Osteocyte (in vitro differentiated cells): ENCODE results near the gene DNAJA1. TPM values are rescaled to one million over a fixed set of nuclear protein-coding genes. Genes with fewer than 3 reads are reported as not detected.
"Not testable (repeated sequence)": the region's sequence is repeated elsewhere in the genome, so short reads cannot be mapped to it uniquely, and the experiment has no call there.

ENCODE experiments used
- DNase-seq: peaks from one replicate; pipeline ENCODE4 v3.0.0; 2021; ENCODE audit warnings: mixed read lengths; ENCODE audit not compliant: unreplicated experiment; ENCODE audit errors: extremely low spot score
- H3K27ac Mint-ChIP-seq: one replicate; pipeline ENCODE4 v1.8.0; 2021; ENCODE audit warnings: mild to moderate bottlenecking, mixed read lengths; ENCODE audit not compliant: unreplicated experiment
- H3K27me3 Mint-ChIP-seq: one replicate; pipeline ENCODE4 v1.8.0; 2021; ENCODE audit warnings: mixed read lengths; ENCODE audit not compliant: unreplicated experiment
- H3K36me3 Mint-ChIP-seq: one replicate; pipeline ENCODE4 v1.8.0; 2021; ENCODE audit warnings: mixed read lengths; ENCODE audit not compliant: unreplicated experiment
- H3K4me1 Mint-ChIP-seq: one replicate; pipeline ENCODE4 v1.8.0; 2021; ENCODE audit warnings: mixed read lengths; ENCODE audit not compliant: unreplicated experiment
- H3K4me3 Mint-ChIP-seq: one replicate; pipeline ENCODE4 v1.8.0; 2021; ENCODE audit warnings: mild to moderate bottlenecking, moderate library complexity, mixed read lengths; ENCODE audit not compliant: unreplicated experiment
- H3K9me3 Mint-ChIP-seq: one replicate; pipeline ENCODE4 v1.8.0; 2021; ENCODE audit warnings: mixed read lengths; ENCODE audit not compliant: unreplicated experiment
- total RNA-seq: library from RNA; stranded (reverse); gene quantifications from 2 replicates; pipeline ENCODE4 v1.2.1, GENCODE V29; 2021
- TF ChIP-seq, protein P1 (sequence below): fragments of 200-600 bp; sonication (generic); IDR thresholded peaks from 2 replicates; pipeline ENCODE4 v1.5.0; 2021; ENCODE audit warnings: antibody characterized with exemption, mild to moderate bottlenecking, moderate library complexity

DNAJA1 gene
- total RNA-seq, 1 donor from 2014 or later = 139 TPM

DNA sequence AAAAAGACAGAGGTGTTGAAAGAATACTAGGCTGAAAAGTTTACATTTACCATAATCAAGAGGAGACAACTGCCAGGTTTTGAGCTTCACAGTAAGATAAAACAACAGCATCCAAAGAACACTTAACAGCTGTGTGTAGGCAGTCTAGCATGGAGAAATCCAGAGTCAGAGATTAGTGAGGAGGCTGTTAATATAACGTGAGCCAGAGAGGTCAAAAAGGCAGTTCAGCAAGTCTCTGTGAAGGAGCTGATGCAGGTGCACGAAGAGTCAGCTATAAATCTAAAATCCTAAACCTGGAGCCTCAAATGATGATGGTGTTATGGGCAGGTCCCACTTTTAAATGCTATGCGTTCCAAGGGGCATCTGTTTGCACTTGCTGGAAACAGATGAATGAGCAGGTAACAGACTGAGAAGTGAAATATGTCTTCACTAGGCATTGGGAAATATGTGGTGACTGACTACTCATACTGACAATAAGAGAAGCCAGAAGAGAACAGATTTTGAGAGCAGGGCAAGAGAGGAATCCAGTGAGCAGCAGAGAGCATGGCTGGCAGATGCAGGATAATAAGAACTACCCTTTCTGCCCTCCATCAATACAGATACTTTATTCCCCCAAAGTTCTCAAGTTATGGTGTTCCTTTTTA is 32.4 kb upstream of the DNAJA1 start:
- TF ChIP-seq, protein P1, sequence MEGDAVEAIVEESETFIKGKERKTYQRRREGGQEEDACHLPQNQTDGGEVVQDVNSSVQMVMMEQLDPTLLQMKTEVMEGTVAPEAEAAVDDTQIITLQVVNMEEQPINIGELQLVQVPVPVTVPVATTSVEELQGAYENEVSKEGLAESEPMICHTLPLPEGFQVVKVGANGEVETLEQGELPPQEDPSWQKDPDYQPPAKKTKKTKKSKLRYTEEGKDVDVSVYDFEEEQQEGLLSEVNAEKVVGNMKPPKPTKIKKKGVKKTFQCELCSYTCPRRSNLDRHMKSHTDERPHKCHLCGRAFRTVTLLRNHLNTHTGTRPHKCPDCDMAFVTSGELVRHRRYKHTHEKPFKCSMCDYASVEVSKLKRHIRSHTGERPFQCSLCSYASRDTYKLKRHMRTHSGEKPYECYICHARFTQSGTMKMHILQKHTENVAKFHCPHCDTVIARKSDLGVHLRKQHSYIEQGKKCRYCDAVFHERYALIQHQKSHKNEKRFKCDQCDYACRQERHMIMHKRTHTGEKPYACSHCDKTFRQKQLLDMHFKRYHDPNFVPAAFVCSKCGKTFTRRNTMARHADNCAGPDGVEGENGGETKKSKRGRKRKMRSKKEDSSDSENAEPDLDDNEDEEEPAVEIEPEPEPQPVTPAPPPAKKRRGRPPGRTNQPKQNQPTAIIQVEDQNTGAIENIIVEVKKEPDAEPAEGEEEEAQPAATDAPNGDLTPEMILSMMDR = no peak
- H3K27me3 Mint-ChIP-seq = no peaks in the 10 kb centered on the region
- no peaks in the 10 kb centered on the region for H3K9me3 Mint-ChIP-seq
- DNase-seq = no peak
- H3K36me3 Mint-ChIP-seq = peaks cover 26% of the 10 kb centered on the region
- no peaks in the 10 kb centered on the region for H3K4me1 Mint-ChIP-seq
- H3K27ac Mint-ChIP-seq = no peak overlapping the region
- H3K4me3 Mint-ChIP-seq = no peak overlapping the region

DNA sequence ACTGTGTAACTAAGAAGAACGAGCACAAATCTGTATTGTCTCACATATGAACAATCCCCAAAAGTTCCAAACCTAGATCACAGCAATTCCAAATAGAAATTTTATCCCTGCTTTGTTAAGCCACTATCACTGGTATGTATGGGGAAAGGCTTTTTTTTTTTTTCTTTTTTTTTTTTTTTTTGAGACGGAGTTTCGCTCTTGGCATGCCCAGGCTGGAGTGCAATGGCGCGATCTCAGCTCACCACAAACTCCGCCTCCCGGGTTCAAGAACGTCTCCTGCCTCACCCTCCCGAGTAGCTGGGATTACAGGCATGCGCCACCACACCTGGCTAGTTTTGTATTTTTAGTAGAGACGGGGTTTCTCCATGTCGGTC is 24.4 kb upstream of the DNAJA1 start:
- H3K9me3 Mint-ChIP-seq, DNase-seq, H3K27me3 Mint-ChIP-seq: not testable (repeated sequence)
- Mint-ChIP-seq H3K36me3 (peaks cover 11% of the 10 kb centered on the region), H3K4me1 (peaks cover 25% of the 10 kb centered on the region), H3K27ac (peak overlapping the region; percentile 98), H3K4me3 (peak overlapping the region; percentile 95)

GRCh38 chr9:33005335-33005734 is 19.7 kb upstream of the DNAJA1 start:
- not testable (repeated sequence) for H3K4me3 Mint-ChIP-seq
- H3K4me1 Mint-ChIP-seq = peaks cover 10% of the 10 kb centered on the region

GRCh38 chr9:33007755-33008154 is 17.3 kb upstream of the DNAJA1 start:
- peaks cover under 1% of the 10 kb centered on the region for H3K4me1 Mint-ChIP-seq
- no peaks in the 10 kb centered on the region for H3K9me3 Mint-ChIP-seq
- H3K36me3 Mint-ChIP-seq = no peaks in the 10 kb centered on the region
- no peaks in the 10 kb centered on the region for H3K27me3 Mint-ChIP-seq
- no peak overlapping the region for H3K4me3 Mint-ChIP-seq
- TF ChIP-seq, protein P1 = no peak
- no peak for DNase-seq
- H3K27ac Mint-ChIP-seq = no peak overlapping the region

More at GRCh38 chr9:33005335-33005734, 19.7 kb upstream of the DNAJA1 start:
- not testable (repeated sequence) for H3K27ac Mint-ChIP-seq, H3K27me3 Mint-ChIP-seq, H3K9me3 Mint-ChIP-seq, H3K36me3 Mint-ChIP-seq, DNase-seq

DNA sequence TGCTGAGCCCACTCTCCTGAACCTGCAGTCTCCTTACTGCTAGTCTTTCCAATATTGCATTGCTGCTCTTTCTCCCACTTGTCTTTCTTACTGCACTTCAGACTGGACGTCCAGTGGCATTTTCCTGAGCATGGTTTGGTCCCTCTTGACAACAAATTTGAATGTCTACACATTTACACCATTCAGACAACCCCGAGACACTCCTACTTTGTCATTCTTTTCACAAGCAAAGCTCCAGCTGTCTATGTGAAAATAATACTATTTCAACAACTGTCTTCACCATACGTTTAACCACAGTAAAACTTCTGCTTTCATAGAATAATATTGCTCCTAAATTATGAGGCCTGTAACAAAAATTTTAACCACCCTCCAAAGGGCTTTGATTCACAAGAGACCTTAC is 13.2 kb upstream of the DNAJA1 start:
- TF ChIP-seq, protein P1 = no peak
- Mint-ChIP-seq H3K4me3 (no peak overlapping the region), H3K27ac (no peak overlapping the region), H3K27me3 (no peaks in the 10 kb centered on the region), H3K4me1 (no peaks in the 10 kb centered on the region), H3K36me3 (no peaks in the 10 kb centered on the region), H3K9me3 (no peaks in the 10 kb centered on the region)
- DNase-seq = no peak

- no peak for DNase-seq
- no peaks in the 10 kb centered on the region for H3K9me3 Mint-ChIP-seq
- TF ChIP-seq, protein P1 = no peak
- H3K36me3 Mint-ChIP-seq = no peaks in the 10 kb centered on the region
- no peaks in the 10 kb centered on the region for H3K27me3 Mint-ChIP-seq
- no peak overlapping the region for H3K4me3 Mint-ChIP-seq
- H3K4me1 Mint-ChIP-seq = no peaks in the 10 kb centered on the region
- no peak overlapping the region for H3K27ac Mint-ChIP-seq
Measured at GRCh38 chr9:33012328-33013069, 12.6 kb upstream of the DNAJA1 start.
